Vagina (tissue), 2 donors: ENCODE data around the gene CPT1B.

Source experiments
- CTCF ChIP-seq, 3 experiments: fragments of 450-650 bp in 2 of 3; fragments of 200-600 bp in 1 of 3; sonication (generic) in 1 of 3; IDR thresholded peaks; one replicate each; pipeline ENCODE4 v1.5.1; 2017 to 2019; ENCODE audit warnings: antibody characterized with exemption in 3 of 3, mild to moderate bottlenecking in 2 of 3, moderate library complexity in 2 of 3
- POLR2A ChIP-seq, 2 donors: fragments of 450-650 bp; IDR thresholded peaks; one replicate each; pipeline ENCODE4 v1.6.1; 2017; ENCODE audit warnings: antibody characterized with exemption in 2 of 2, mild to moderate bottlenecking in 2 of 2, moderate library complexity in 2 of 2

- no peak for TF ChIP-seq CTCF (IDR thresholded peaks at IDR 0.05)
- TF ChIP-seq POLR2A (IDR thresholded peaks at IDR 0.05) = no peak
These were observed 43.2 kb upstream of the CPT1B start for GRCh38 chr22:50621356-50621880.
